Measurements from ENCODE around the gene APOBR.

GRCh38 chr16:28497386-28497785 is 2.9 kb downstream of the APOBR start:
- TF ChIP-seq, protein P1, sequence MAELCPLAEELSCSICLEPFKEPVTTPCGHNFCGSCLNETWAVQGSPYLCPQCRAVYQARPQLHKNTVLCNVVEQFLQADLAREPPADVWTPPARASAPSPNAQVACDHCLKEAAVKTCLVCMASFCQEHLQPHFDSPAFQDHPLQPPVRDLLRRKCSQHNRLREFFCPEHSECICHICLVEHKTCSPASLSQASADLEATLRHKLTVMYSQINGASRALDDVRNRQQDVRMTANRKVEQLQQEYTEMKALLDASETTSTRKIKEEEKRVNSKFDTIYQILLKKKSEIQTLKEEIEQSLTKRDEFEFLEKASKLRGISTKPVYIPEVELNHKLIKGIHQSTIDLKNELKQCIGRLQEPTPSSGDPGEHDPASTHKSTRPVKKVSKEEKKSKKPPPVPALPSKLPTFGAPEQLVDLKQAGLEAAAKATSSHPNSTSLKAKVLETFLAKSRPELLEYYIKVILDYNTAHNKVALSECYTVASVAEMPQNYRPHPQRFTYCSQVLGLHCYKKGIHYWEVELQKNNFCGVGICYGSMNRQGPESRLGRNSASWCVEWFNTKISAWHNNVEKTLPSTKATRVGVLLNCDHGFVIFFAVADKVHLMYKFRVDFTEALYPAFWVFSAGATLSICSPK (IDR thresholded peaks at IDR 0.05; ENCODE audit: borderline replicate concordance), result no peak
- TF ChIP-seq TBL1XR1 (IDR thresholded peaks at IDR 0.05; ENCODE audit: low read length in 2 of 2) (no peak), EP300 (IDR thresholded peaks at IDR 0.05; ENCODE audit: low read length) (no peak), CTCF (IDR thresholded peaks at IDR 0.05 in 2 of 3, conservative IDR thresholded peaks at IDR 0.05 in 1 of 3; ENCODE audit: insufficient read depth in 2 of 3, low read depth in 1 of 3, low read length in 3 of 3) (no peak), POLR2B (IDR thresholded peaks at IDR 0.05; ENCODE audit: low read depth, partially characterized antibody) (no peak), CBFA2T3 (IDR thresholded peaks at IDR 0.05) (no peak), NFATC3 (IDR thresholded peaks at IDR 0.05) (no peak), HNRNPLL (IDR thresholded peaks at IDR 0.05; ENCODE audit: low read depth, low read length, poor library complexity, severe bottlenecking) (no peak), BCL6 (CRISPR knock-in tag; IDR thresholded peaks at IDR 0.05) (no peak), ZNF668 (CRISPR knock-in tag; IDR thresholded peaks at IDR 0.05) (no peak), FOSL1 (tag; conservative IDR thresholded peaks at IDR 0.05) (no peak), BCLAF1 (IDR thresholded peaks at IDR 0.05; ENCODE audit: borderline replicate concordance in 1 of 2, control insufficient read depth in 1 of 2, low read depth in 2 of 2, low read length in 1 of 2) (no peak), POLR2A (conservative IDR thresholded peaks at IDR 0.05) (no peak)
- TF ChIP-seq, protein P2, sequence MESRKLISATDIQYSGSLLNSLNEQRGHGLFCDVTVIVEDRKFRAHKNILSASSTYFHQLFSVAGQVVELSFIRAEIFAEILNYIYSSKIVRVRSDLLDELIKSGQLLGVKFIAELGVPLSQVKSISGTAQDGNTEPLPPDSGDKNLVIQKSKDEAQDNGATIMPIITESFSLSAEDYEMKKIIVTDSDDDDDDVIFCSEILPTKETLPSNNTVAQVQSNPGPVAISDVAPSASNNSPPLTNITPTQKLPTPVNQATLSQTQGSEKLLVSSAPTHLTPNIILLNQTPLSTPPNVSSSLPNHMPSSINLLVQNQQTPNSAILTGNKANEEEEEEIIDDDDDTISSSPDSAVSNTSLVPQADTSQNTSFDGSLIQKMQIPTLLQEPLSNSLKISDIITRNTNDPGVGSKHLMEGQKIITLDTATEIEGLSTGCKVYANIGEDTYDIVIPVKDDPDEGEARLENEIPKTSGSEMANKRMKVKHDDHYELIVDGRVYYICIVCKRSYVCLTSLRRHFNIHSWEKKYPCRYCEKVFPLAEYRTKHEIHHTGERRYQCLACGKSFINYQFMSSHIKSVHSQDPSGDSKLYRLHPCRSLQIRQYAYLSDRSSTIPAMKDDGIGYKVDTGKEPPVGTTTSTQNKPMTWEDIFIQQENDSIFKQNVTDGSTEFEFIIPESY (CRISPR knock-in tag; IDR thresholded peaks at IDR 0.05), result no peak
